GM21786 (cell line): ENCODE measurements around the gene TSPYL1.

Source experiments
- ATAC-seq: cut with Tn5 transposase; IDR thresholded peaks from one replicate; pipeline ENCODE4 v1.9.1; 2021; ENCODE audit not compliant: unreplicated experiment

TSPYL1 gene

DNA sequence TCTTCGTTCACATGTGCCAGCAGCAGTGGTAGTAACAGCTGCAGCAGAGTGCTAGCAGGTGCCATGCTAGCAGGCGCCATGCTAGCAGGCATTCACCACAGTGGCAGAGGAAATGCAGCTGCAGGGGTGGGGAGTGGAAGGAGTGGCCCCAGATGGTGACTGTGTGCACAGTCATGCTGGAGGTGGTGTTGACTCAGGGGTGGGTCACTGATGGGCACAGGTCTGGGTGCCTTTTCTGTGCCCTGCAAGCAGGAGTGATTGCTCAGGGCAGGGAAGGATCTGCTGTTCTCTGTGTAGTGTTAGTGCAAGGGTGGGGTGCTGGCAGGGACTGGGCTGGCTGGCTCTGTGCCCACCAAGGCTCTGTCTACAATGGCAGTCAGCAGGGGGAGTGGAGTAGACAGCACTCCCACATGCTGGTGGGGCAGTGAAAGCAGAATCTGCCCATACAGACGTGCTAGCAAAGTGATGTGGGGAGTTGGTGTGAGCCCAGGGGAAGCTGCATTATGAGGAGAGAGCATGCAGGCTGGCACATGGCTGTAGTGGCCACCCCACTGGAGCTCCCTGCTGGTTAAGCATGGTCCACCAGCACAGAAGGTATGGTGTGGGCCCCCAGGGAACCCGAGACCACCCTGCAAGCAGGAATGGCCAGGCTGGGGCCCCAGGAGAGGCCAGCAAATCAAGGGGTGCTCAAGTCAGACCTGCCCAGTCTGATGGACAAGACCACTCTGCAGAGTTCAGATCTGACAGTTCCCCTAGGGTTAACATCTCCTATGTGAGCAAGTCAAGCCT, 14.5 kb downstream of the TSPYL1 start:
- no peak for ATAC-seq

- ATAC-seq, result no peak
Measured at GRCh38 chr6:116263353-116263752, 16.4 kb downstream of the TSPYL1 start.

GRCh38 chr6:116258520-116258919, 21.2 kb downstream of the TSPYL1 start:
- no peak for ATAC-seq

DNA sequence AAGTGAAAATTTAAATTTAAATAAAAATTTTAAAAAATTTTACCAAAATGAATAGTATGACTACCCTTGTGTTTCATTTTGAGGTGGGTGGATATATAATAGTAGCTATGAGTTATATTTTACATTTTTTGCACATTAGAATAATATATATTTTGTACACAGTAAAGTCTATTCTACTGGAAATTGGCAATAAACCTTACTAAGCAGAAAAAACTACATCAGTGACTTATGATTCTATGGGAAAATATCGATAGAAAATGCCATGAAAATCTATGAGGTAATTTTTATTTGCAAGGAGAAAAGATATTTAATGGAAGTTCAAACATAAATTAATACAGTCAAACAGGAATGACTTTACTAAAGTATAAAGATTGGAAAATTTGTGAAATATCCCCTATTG, 23.0 kb downstream of the TSPYL1 start:
- no peak for ATAC-seq

DNA sequence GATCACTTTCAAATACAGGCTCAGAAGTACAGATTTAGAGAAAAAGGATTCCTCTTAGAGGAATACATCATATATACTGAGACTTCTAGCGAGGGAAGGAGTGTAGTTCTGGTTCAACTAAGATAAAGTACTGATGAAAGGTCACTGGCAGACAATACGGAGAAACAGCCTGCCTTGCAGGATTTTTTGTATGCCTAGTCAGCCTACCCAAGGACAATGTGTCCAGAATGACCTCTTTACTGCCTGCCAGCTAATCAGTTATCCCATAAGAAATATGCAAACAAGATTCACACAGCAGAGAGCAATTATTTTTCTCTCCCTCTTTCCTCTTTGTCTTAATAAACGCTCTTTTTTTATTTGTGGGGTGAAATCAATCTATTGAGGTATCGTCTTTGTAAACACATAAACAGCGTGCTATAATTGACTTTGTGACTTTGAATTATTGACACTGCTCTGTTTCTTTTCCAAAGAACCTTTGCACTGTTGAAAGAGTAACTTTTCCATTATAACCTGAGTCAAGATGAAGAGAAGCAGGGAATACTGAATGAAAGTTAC, 24.4 kb downstream of the TSPYL1 start:
- ATAC-seq, result no peak

DNA sequence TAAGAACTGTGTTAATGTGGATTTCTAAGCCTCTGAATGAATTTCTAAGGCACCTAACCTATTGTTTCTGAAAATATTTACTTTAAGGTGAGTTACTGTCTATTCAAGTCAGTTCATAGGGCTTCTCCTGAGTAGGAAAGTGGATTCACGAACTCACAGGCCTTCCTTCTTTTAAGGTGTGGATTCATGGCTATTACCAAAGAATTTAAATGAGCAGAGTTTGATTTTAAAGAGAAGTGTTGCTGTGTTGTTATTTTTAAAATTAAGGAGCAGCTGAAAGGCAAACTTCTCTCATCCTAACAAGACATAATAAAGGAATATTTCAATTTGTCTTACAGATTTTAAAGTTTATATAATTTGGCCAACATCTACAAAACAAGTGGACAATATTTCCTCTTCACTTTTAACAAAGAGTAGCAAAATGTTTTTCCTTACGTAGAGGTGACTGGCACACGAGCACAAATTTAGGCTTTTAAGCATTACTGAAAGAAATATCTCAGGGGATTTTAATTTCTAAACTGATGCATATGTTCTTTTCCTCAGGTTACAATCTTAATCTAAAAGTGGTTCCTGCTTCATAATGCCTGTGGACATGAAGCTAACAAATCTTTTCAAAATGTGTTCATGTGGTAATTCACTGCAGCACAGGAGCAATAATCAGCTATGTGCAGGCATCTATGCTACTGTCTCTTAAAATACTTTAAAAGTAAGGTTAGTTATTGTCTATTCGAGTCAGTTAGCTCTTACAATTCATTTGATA, 25.3 kb downstream of the TSPYL1 start:
- peak; percentile 26 for ATAC-seq

GRCh38 chr6:116253505-116254296, 26.0 kb downstream of the TSPYL1 start, which contains the start of gene TSPYL4:
Gene TSPYL4, minus strand, starts transcription at chr6:116254075. Its CDS starts 67 bp downstream, at chr6:116254008.
- ATAC-seq, result peak; percentile 99

GRCh38 chr6:116253188-116253504, 26.6 kb downstream of the TSPYL1 start:
- no peak for ATAC-seq

- no peak for ATAC-seq
Measured at GRCh38 chr6:116251568-116252384, 28.0 kb downstream of the TSPYL1 start.

DNA sequence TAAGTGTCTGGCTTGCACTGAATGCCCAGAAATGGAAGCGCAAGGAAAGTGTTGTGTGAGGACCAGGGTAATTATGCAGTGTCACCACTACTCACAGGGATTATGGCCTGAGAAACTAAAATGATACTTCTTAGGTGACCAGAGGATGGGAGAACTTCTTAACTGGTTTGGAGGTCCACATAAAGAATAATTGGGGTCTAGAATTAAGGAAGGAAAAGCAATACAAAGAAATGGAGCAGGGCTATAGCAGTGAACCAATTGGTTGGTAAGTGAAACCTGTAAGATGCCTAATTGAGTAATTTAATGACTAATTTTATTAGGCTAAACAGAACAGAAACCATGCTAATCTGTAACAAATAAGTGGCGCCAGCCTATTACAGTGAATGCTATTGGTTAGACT, 31.2 kb downstream of the TSPYL1 start:
- no peak for ATAC-seq

DNA sequence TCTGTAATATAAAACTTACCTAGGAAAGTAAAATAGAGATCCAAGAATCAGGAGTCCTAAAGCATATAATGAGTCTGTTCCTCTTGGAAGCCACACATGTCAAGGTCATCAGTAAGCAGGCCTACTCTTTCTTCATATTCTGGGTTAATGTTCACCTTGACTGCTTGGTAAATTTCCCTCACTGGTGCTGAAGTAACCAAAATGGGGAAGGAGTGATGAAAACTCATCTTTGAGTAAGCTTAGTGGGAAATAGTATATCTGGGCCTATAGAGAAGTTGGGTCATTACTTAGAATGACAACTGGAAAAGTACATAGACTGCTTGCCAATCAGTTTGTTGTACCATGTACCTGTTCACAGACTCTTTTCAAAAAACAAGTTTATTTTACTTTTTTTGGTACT, 32.4 kb downstream of the TSPYL1 start:
- ATAC-seq, result no peak

DNA sequence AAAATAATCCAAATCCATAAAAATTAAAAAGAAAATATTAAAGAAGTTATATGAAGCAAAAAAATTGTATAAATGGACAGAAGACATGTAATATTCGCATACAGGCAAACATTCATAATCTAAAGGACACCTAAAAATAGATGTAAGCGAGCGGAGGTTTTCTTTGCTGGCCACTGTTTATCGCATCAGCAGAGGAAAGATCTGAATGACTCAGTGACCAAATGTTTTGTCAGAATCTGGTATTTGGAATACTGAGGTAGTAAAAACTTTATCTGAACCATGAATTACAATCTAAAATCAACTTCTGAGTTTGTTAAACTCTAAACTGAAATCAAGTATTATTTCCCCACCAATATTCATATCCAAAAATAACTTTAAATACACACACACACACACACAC, 33.6 kb downstream of the TSPYL1 start:
- no peak for ATAC-seq

DNA sequence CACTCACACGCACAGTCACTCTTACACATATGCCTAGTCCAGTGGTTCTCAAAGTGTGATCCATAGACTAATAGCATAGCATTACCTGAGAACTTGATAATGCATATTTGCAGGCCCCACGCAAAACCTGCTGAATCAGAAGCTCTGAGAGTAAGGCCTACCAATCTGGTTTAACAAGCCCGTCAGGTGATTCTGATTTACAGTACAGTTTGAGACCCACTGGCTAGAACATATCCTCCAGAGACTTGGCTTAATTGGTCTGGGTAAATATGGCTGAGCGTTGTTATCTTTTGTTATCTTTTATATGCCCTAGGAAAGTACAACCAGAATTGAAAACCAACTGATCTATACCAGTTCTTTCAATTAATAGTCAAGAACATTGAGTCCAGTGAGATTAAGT, 35.4 kb downstream of the TSPYL1 start:
- no peak for ATAC-seq

- ATAC-seq, result no peak
Measured at GRCh38 chr6:116239856-116240255, 39.9 kb downstream of the TSPYL1 start.

GRCh38 chr6:116239256-116239655, 40.5 kb downstream of the TSPYL1 start:
- ATAC-seq, result no peak

DNA sequence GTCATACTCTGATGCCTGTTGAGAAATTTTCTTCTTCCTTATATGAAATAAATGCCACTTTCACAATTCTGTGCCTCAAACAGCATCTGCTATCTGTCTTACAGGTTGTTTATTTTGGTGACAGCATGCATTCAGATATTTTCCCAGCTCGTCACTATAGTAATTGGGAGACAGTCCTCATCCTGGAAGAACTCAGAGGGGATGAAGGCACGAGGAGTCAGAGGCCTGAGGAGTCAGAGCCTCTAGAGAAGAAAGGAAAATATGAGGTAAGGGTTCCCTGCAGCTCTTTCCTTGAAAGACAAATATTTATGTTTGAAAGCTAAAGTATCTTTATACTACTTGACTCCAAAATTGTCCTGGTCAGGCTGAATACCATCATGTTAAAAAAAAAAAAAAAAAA, 41.6 kb downstream of the TSPYL1 start:
- no peak for ATAC-seq

GRCh38 chr6:116234689-116235088, 45.0 kb downstream of the TSPYL1 start:
- ATAC-seq, result no peak

DNA sequence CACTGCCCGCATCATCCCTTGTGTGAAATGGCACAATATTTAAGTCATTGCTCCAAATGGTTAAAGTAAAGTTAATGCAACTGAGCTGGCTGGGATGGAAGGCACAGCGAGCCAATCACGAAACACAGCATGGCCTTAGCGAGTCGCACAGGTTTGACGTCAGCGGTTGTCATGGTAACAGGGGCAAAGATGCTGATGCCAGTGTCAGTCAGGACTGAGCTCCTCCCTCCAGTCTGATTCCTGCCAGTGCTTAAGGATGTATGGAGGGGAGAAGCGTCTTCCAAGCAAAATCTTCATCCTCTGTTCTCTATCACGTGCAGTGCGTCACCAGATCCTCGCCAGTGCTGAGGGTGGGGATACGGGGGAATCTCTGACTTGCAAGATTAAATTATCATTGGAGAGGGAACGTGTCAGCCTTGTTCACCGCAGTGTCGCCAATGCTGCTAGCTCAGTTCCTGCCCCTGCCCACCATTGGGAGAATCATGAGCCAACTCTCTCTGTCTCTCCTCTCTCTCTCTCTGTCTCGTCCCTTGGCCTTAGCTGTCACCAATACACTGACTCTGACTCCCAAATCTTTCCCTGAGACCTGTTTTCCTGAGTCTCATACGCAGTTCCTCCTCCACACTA, 50.3 kb downstream of the TSPYL1 start:
- no peak for ATAC-seq
